Panc1 (cell line): ENCODE measurements around the gene HCRT. TPM values are rescaled to one million over a fixed set of nuclear protein-coding genes. Genes with fewer than 3 reads are reported as not detected.
"Not testable (repeated sequence)": the region's sequence is repeated elsewhere in the genome, so short reads cannot be mapped to it uniquely, and the experiment has no call there.

Source experiments
- ATAC-seq: fragments of 200-7000 bp; cut with Tn5 transposase; 2 replicates; pipeline ENCODE4 v1.9.1; 2020; ENCODE audit warnings: mild to moderate bottlenecking, moderate library complexity
- BruUV-seq: library from RNA; stranded (reverse); fragments of 400-500 nt; replicated peaks from 2 replicates; lab custom pipeline; 2021; lab: Mats Ljungman, UMichigan
- CTCF ChIA-PET: fragments of 300-600 bp; sonication (Branson Sonifier 250); formaldehyde crosslinking; loops from one replicate; lab custom pipeline; 2022; ENCODE audit warnings: antibody characterized with exemption; lab: Charles Lee
- POLR2A ChIA-PET: fragments of 300-600 bp; sonication (Branson Sonifier 250); formaldehyde crosslinking; loops from one replicate; lab custom pipeline; 2022; ENCODE audit warnings: antibody characterized with exemption; lab: Charles Lee
- DNase-seq: peaks from one replicate; pipeline ENCODE4 v3.0.0-alpha.2; 2010; ENCODE audit warnings: low read depth, low spot score
- H3K27ac ChIP-seq: 2 replicates; pipeline ENCODE4 v1.5.1; 2011; ENCODE audit warnings: mild to moderate bottlenecking, low read length, inconsistent platforms
- H3K27me3 ChIP-seq: fragments of 200-500 bp; sonication (Bioruptor generic); 2 replicates; pipeline ENCODE4 v1.6.0; 2014; ENCODE audit warnings: low read length, inconsistent platforms; ENCODE audit not compliant: control insufficient read depth, insufficient read depth
- H3K36me3 ChIP-seq: fragments of 200-500 bp; sonication (Bioruptor generic); 2 replicates; pipeline ENCODE4 v1.5.1; 2014; ENCODE audit warnings: inconsistent platforms, mild to moderate bottlenecking, low read length, moderate library complexity; ENCODE audit not compliant: control insufficient read depth, insufficient read depth
- H3K4me1 ChIP-seq: 2 replicates; pipeline ENCODE4 v1.5.1; 2011; ENCODE audit warnings: inconsistent platforms, mild to moderate bottlenecking, low read length, moderate library complexity; ENCODE audit not compliant: control insufficient read depth, insufficient read depth
- H3K4me3 ChIP-seq, 2 experiments: 2 replicates each; pipeline ENCODE4 v1.5.1; 2011 to 2012; ENCODE audit warnings: low read depth in 2 of 2, low read length in 2 of 2, mild to moderate bottlenecking in 2 of 2, inconsistent platforms in 1 of 2, moderate library complexity in 1 of 2
- H3K9me3 ChIP-seq: fragments of 200-500 bp; sonication (Bioruptor generic); 2 replicates; pipeline ENCODE4 v1.5.1; 2014; ENCODE audit warnings: low read depth, mild to moderate bottlenecking, inconsistent platforms, low read length, moderate library complexity; ENCODE audit not compliant: control insufficient read depth, insufficient read depth
- POLR2AphosphoS5 ChIP-seq: IDR thresholded peaks from 2 replicates; pipeline ENCODE4 v1.6.1; 2012; ENCODE audit warnings: mild to moderate bottlenecking, low read depth, low read length, moderate library complexity
- SIN3A ChIP-seq: IDR thresholded peaks from 2 replicates; pipeline ENCODE4 v1.6.1; 2012; ENCODE audit warnings: low read depth, mild to moderate bottlenecking, low read length, moderate library complexity, borderline replicate concordance; ENCODE audit not compliant: insufficient read depth
- TCF7L2 ChIP-seq: IDR thresholded peaks from 2 replicates; pipeline ENCODE4 v1.6.1; 2011; ENCODE audit warnings: mild to moderate bottlenecking, low read depth, low read length, inconsistent platforms
- in situ Hi-C: cut with HindIII; loops from 2 replicates; pipeline ENCODE4 v1.10.0; 2016; ENCODE audit warnings: low sequenced_read_pairs, low pct_unique_long_range_greater_than_20kb
- intact Hi-C: fragments of 100-400 bp; cut with micrococcal nuclease; formaldehyde crosslinking; loops from one replicate; pipeline ENCODE4 v1.10.0; 2022; ENCODE audit not compliant: unreplicated experiment
- total RNA-seq: library from RNA; stranded (reverse); gene quantifications from one replicate; pipeline ENCODE4 v1.2.1, GENCODE V29; 2021; ENCODE audit not compliant: unreplicated experiment
- TF ChIP-seq, protein P1 (sequence below): fragments of 450-650 bp; IDR thresholded peaks from 2 replicates; pipeline ENCODE4 v1.5.1; 2017; ENCODE audit warnings: mild to moderate bottlenecking
- TF ChIP-seq, protein P2 (sequence below), 2 experiments: IDR thresholded peaks; 2 replicates each; pipeline ENCODE4 v1.6.1; 2011 to 2012; ENCODE audit warnings: low read depth in 2 of 2, control low read depth in 1 of 2, low read length in 1 of 2, mild to moderate bottlenecking in 1 of 2, moderate library complexity in 1 of 2; ENCODE audit not compliant: insufficient read depth in 1 of 2

Gene HCRT
- total RNA-seq, 1 experiment from 2014 or later, result not detected

DNA sequence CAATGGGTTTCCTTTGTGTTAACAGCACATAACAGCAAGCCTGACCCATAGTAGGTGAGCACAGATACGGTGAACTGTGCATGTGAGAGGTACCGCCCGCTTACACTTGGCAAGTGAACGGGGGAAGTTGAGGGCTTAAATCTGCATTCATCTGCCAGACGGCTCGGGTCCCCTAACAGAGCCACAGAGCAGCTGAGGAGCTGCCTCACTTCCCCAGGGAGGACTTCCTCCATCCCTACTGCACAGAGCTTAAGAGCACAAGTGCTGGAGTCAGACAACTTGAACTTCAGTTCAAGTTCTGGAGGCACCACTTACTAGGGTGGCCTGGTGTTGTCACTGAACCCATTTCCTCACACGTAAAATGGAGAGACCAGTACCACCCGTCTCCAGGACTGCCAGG lies 43.9 kb downstream of the HCRT start:
- Histone ChIP-seq H3K27ac (no peak overlapping the region), H3K4me1 (peaks cover 3% of the 10 kb centered on the region), H3K36me3 (no peaks in the 10 kb centered on the region; the same call in 1 of the 2 replicates), H3K27me3 (no peaks in the 10 kb centered on the region), H3K9me3 (no peaks in the 10 kb centered on the region), H3K4me3 (no peak overlapping the region)
- POLR2A ChIA-PET, result no interaction called here
- DNase-seq (no peak), ATAC-seq (no peak)
- intact Hi-C loops (no loop called here), in situ Hi-C loops (no loop called here)
- CTCF ChIA-PET, result no interaction called here
- no TSS peak for BruUV-seq
- TF ChIP-seq SIN3A, result no peak

DNA sequence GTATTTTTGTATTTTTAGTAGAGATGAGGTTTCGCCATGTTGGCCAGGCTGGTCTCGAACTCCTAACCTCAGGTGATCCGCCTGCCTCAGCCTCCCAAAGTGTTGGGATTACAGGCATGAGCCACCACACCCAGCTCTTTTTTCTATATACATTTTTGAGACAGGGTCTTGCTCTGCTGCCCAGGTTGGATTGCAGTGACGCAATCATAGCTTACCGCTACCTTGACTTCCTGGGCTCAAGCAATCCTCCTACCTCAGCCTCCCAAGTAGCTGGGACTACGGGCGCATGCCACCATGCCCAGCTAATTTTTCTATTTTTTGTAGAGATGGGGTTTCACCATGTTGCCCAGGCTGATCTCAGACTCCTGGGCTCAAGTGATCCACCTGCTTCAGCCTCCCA lies 44.6 kb downstream of the HCRT start:
- H3K9me3 ChIP-seq, intact Hi-C loops, H3K4me3 ChIP-seq, H3K36me3 ChIP-seq, H3K27ac ChIP-seq, DNase-seq, H3K27me3 ChIP-seq, in situ Hi-C loops, CTCF ChIA-PET, ATAC-seq, BruUV-seq: not testable (repeated sequence)
- peaks cover 10% of the 10 kb centered on the region for H3K4me1 ChIP-seq
- POLR2A ChIA-PET, result interaction anchor here (0.7 kb wide), 1 partner anchor 46 kb away, joined by 6 read pairs; no protein-coding TSS in a partner anchor

DNA sequence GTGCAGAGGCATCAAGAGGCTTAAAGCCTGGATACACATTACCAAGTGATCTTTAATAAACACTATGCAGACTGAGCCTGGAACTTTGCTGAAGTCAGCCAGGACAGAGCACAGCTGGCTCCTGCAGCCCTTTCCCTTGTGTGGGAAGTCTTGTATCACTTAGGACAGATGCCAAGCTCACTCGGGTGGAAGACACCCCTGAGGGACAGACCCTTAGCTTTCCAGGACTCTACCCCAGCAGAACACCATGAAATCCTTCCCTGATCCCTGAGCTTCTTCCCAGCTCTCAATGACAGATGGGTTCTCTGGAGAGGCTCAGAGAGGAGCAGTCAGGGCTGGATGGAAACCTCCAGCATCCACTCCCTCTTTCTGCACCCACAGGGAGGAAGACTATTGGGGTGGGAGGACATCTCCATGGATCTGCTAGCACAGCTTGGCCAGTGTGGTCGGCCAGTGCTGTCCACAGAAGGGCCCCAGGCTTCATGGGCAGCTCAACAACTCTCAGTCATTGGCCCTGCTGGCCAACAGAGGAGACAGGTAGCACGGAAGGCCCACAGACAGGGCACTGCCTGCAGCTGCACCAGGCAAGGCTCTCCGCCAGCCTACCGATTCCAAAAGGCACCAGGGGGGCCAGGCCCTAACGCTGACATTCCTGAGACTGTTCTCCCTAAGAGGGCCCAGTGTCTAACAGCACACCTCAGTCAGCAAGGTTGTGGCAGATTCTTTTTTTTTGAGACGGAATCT lies 46.3 kb downstream of the HCRT start:
- in situ Hi-C loops, result no loop called here
- H3K27ac ChIP-seq, result no peak overlapping the region
- H3K36me3 ChIP-seq, result no peaks in the 10 kb centered on the region; the same call in 1 of the 2 replicates
- no peaks in the 10 kb centered on the region for H3K27me3 ChIP-seq
- CTCF ChIA-PET, result no interaction called here
- DNase-seq, result no peak
- TF ChIP-seq, protein P1, sequence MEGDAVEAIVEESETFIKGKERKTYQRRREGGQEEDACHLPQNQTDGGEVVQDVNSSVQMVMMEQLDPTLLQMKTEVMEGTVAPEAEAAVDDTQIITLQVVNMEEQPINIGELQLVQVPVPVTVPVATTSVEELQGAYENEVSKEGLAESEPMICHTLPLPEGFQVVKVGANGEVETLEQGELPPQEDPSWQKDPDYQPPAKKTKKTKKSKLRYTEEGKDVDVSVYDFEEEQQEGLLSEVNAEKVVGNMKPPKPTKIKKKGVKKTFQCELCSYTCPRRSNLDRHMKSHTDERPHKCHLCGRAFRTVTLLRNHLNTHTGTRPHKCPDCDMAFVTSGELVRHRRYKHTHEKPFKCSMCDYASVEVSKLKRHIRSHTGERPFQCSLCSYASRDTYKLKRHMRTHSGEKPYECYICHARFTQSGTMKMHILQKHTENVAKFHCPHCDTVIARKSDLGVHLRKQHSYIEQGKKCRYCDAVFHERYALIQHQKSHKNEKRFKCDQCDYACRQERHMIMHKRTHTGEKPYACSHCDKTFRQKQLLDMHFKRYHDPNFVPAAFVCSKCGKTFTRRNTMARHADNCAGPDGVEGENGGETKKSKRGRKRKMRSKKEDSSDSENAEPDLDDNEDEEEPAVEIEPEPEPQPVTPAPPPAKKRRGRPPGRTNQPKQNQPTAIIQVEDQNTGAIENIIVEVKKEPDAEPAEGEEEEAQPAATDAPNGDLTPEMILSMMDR, result no peak
- TF ChIP-seq TCF7L2, result no peak
- TF ChIP-seq, protein P2, sequence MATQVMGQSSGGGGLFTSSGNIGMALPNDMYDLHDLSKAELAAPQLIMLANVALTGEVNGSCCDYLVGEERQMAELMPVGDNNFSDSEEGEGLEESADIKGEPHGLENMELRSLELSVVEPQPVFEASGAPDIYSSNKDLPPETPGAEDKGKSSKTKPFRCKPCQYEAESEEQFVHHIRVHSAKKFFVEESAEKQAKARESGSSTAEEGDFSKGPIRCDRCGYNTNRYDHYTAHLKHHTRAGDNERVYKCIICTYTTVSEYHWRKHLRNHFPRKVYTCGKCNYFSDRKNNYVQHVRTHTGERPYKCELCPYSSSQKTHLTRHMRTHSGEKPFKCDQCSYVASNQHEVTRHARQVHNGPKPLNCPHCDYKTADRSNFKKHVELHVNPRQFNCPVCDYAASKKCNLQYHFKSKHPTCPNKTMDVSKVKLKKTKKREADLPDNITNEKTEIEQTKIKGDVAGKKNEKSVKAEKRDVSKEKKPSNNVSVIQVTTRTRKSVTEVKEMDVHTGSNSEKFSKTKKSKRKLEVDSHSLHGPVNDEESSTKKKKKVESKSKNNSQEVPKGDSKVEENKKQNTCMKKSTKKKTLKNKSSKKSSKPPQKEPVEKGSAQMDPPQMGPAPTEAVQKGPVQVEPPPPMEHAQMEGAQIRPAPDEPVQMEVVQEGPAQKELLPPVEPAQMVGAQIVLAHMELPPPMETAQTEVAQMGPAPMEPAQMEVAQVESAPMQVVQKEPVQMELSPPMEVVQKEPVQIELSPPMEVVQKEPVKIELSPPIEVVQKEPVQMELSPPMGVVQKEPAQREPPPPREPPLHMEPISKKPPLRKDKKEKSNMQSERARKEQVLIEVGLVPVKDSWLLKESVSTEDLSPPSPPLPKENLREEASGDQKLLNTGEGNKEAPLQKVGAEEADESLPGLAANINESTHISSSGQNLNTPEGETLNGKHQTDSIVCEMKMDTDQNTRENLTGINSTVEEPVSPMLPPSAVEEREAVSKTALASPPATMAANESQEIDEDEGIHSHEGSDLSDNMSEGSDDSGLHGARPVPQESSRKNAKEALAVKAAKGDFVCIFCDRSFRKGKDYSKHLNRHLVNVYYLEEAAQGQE (IDR thresholded peaks at IDR 0.05; ENCODE audit: insufficient read depth in 1 of 2, low read depth in 2 of 2, low read length in 1 of 2), result no peak
- no peak for TF ChIP-seq SIN3A
- no peak for TF ChIP-seq POLR2AphosphoS5
- BruUV-seq, result no TSS peak
- peak; percentile 43; the same call in 1 of the 2 replicates for ATAC-seq
- peaks cover 16% of the 10 kb centered on the region for H3K4me1 ChIP-seq
- intact Hi-C loops, result no loop called here
- POLR2A ChIA-PET, result no interaction called here
- no peaks in the 10 kb centered on the region for H3K9me3 ChIP-seq
- H3K4me3 ChIP-seq, result no peak overlapping the region
